HG03039 (cell line): ENCODE measurements around the gene LHB.
A peak's percentile ranks its signal among the peaks of the same experiment; 100 is the strongest.

Experiments
- ATAC-seq: cut with Tn5 transposase; IDR thresholded peaks from one replicate; pipeline ENCODE4 v1.9.1; 2021; ENCODE audit warnings: mild to moderate bottlenecking, moderate library complexity; ENCODE audit not compliant: unreplicated experiment

The LHB gene

DNA sequence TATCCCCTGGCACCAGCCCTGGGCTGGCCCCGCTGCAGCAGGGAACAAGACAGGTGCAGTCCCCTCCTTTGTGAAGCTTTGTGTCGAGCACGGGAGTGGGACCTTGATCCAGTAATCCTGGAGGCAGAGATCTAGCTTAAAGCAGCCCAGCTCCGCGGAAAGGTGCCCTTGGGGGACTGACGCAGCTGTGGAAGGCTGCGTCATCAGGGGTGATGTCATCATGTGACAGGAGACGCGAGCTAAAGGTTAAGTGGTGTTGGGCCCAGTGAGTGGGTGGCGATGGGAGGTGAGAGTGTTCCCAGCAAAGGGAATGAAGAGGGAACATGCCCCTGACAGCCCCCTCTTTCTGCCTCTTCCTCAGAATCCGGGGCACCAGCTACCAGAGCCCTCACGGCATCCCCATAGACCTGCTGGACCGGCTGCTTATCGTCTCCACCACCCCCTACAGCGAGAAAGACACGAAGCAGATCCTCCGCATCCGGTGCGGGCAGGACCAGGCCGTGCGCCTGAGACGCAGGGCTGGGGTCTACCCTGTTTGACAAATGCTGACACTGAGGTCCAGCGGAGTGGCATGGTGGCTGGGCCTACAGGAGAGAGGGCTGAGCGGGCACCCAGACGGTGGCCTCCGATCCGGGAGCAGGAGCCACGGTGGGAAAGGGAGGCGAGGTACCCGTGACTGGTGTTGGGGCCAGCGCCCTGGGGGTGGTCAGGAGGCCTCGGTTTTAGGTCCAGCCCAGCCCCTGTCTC is 2.6 kb downstream of the LHB start:
- ATAC-seq = no peak

DNA sequence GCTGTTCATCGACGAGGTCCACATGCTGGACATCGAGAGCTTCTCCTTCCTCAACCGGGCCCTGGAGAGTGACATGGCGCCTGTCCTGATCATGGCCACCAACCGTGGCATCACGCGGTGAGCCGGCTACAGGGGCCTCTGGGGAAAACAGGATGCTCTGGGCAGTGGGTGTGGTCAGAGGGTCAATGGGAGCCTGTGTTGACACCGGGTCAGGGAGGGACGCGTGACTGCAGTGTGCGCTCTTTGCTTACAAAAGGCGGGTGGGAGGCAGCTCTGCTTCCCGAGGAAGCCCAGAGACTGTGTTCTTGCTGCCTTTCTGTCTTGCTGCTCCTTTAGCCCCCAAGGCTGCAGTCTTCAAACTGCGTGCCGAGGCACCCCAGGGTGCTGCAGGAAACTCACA is 5.7 kb downstream of the LHB start:
- no peak for ATAC-seq

DNA sequence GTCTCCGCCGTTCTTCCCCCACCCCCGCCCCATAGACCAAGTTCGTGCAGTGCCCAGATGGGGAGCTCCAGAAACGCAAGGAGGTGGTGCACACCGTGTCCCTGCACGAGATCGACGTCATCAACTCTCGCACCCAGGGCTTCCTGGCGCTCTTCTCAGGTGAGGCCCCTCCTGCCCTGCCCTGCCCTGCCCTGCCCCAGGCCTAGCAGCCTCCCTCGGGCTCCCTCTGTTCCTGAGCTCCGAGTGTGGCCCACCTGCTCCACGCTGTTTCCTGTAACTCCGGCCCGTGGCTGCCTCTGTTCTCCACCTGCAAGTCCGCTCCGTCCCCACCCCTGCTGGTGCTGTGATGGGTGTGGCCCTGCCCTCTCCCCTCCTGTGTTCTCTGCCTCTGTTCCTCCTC is 6.4 kb downstream of the LHB start:
- no peak for ATAC-seq

DNA sequence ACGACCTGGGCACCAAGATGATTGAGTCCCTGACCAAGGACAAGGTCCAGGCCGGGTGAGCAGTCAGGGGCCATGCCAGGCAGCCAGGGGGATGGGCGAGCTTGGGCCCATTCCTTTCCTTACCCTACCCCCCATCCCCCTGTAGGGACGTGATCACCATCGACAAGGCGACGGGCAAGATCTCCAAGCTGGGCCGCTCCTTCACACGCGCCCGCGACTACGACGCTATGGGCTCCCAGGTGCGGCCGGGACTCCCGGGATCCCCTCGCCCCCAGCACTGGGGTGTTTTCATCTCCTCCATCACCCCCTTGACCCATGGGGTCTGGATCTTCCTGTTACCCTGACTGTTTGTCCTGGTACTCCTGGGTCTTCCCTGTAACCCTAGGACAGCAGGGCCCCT is 7.1 kb downstream of the LHB start:
- no peak for ATAC-seq

DNA sequence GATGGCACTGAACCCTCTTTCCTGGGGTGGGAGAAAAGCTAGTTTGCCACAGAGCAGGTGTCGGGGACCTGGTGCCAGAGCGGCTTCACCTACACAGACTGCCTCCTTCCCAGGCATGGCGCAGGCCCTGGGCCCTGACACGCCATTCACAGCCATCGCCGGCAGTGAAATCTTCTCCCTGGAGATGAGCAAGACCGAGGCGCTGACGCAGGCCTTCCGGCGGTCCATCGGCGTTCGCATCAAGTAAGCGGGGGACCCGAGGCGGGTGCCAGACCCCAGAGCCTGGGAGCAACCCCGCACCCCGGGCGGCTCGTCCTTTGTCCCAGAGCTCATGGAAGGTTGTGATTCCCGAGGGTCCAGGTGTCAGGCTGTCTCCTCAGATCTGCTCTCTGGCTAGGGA is 10.0 kb downstream of the LHB start:
- no peak for ATAC-seq

DNA sequence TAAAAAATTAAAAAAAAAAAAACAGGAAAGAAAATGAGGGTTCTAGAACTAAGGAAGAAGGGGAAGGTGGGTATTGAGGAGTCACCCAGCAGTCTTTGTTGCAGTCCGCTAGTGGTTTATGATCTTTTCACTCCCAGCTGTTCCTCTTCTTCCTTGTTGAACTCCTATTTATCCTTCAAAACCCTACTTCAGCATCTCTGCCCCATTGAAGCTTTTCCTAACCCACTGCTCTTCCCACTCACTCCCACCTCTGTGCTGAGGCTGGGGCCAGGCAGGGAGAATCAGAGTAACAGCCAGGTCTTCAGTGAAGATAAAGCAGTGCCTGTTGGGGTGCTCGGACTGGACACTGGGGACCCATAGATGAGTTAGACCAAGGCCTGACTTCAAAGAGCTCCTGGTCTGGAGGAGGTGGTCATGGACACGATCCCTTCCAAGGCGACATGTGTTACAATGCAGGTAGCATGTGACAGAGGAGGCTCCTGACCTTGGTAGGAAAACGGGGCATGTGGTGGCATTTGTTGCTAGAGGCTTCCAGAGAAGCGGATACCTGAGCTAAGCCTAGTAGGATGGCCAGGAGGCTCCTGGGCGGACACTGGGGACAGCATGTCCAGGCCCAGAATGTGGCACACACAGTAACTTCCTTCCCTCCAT is 11.8 kb downstream of the LHB start:
- ATAC-seq = no peak

GRCh38 chr19:49004133-49004532 is 12.8 kb downstream of the LHB start:
- ATAC-seq = no peak

- ATAC-seq = no peak
Measured at GRCh38 chr19:48999481-49000325, 17.2 kb downstream of the LHB start.

DNA sequence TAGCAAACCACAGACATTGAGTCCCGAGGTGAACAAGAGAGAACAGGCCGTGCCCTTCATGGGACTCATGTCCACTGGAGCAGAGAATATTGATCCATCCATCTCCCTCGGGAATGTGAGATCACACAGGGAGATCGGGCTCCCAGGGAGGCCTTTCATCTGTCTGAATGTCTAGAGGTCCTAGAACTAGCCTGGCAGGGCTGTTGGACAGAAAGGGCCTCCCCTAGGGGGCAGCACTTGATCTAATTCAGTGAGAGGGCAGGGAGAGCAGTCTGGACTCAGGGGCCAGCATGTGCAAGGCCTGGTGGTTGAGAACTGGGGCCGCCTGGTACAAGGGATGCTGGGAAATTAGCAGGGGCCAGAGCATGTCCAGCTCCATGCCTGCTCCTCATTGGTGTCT is 18.9 kb downstream of the LHB start:
- no peak for ATAC-seq

DNA sequence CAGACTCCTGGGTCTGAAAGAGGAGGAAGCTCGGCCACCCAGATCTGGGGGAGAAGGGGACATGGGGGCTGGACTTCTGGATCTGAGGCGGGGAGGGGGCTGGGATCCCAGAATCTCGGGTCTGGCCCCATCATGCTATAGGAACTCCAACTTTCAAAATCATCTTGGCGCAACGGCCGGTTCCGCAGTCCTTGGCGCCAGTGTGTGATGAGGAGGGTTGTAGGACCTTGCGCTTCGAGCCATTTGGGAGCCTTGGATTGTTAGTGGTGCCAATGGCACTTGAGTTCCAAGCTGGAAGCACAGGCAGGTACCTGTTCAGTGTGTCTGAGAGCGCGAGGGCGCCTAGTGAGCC is 22.9 kb downstream of the LHB start:
- no peak for ATAC-seq

DNA sequence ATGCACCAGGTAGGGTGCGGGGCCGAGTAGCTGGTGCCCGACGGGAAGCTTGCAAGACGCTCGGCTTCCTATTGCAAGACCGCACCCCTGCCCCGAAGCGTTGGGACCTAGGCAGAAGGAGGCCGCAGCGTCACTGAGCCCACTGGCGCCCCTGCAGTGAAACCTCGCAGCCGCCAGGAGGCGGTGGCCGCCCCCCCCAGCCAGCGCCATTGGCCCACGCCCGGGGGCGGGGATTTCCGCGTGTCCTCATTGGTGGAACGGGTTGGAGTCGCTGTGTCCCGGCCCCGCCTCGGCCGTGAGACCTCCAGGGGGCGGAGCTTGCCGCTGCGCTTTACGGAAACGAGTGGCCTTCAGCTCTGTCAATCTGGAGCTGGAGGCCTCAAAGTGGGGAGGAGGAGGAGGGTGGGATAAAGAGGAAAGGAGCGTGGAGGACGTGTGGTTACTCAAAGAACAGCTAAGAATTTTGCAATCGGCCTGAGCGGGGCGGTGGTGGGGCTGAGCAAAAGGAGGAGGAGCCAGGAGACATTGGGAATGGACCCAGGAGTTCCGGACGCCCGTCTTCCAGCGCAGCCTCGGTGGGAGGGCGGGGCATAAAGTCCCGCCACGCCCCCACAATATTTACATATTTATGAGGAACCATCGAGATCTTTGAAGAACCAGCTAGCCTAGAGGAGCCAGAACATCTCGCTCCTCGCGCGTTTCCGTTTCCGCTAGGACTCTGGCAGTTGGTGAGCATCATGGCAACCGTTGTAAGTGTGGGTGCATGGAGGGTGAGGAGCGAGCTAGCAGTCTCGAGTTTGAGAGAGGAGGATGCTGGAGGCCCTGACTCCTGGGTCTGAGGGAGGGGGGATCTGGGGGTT is 23.5 kb downstream of the LHB start, which contains the start of the genes GYS1 and RUVBL2:
Gene GYS1, minus strand, starts transcription at position 135 of the 860 bp plus-strand sequence. CDS start 197 bp downstream, outside the sequence.
Gene RUVBL2, plus strand, starts transcription at position 713 of the 860 bp plus-strand sequence. Its CDS starts 25 bp downstream, at position 738.
- ATAC-seq = peak; percentile 81

GRCh38 chr19:48992581-48993174 is 24.2 kb downstream of the LHB start:
- ATAC-seq = no peak

GRCh38 chr19:48991873-48992580 is 24.9 kb downstream of the LHB start:
- ATAC-seq = no peak

DNA sequence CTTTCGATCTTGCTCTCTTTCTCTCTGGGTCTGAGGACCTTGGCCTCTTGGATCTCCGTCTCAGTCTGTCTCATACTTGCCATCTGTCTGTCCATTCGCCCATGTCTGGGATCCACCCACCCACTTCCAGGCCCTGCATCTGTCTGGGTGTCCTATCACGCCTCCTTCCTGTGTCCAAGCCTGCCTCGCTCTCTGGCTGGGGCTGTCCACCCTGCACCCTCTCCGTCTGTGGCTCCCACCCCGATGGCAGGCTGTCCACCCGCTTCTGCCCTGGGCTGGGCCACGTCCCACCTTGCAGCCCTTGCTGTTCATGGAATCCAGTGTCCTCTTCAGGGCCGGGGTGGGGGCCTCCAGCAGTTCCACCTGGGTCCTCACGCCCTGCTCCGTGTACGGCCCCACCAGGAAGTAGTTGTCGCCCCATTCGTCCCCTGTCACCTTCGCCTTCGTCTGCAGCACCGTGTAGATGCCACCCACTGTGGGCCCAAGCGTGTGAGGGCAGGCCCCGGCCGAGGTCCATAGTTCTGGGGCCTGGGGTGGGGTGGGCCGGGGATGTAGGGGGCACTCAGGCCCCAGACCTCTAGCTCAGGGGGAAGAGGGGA is 25.8 kb downstream of the LHB start:
- no peak for ATAC-seq

DNA sequence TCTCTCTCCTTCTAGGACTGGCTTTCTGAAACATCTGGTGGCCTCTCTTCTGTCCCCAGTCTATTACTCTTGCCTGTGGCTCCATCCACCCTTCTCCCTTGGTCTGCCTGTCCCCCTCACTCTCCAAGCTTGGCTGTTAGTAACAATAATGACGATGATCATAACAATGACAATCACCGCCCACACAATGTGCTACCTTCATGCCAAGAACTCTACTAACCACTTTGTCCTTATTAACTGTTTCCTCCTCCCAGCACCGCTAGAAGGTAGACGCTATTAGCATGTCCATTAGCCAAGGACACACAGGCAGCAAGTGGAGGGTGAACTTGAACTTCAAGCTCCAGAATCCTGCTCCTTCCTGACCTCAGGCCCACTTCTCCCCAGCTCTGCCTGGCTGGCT is 26.5 kb downstream of the LHB start:
- ATAC-seq = no peak

GRCh38 chr19:48989701-48990291 is 27.1 kb downstream of the LHB start:
- ATAC-seq = no peak

DNA sequence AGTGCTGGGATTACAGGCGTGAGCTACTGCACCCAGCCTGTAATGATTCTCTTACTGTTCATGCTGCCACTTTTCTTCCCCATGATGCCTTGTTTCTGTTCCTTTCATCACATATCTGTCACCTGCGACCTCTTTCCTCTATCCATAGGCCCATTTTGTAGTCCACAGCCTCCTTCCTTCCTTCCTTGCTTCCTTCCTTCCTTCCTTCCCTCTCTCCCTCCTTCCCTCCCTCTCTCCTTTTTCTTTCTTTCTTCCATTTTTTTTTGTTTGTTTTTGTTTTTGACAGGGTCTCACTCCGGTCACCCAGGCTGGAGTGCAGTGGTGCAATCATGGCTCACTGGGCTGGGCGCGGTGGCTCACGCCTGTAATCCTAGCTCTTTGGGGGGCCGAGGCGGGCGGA is 28.0 kb downstream of the LHB start:
- ATAC-seq = no peak

GRCh38 chr19:48988286-48988685 is 28.6 kb downstream of the LHB start:
- no peak for ATAC-seq

GRCh38 chr19:48987323-48987722 is 29.6 kb downstream of the LHB start:
- no peak for ATAC-seq
